Breast epithelium (tissue), 4 donors: ENCODE results near the gene PLCG1. TPM values are rescaled to one million over a fixed set of nuclear protein-coding genes. Genes with fewer than 3 reads are reported as not detected.
"Not testable (repeated sequence)": the region's sequence is repeated elsewhere in the genome, so short reads cannot be mapped to it uniquely, and the experiment has no call there.

Experiments used
- DNase-seq, 2 donors: peaks; one replicate each; pipeline ENCODE4 v3.0.0-alpha.2; 2019; ENCODE audit warnings: low spot score in 2 of 2
- H3K27ac ChIP-seq, 2 donors: fragments of 200-600 bp; sonication (generic) in 1 of 2; one replicate each; pipeline ENCODE4 v1.5.1; 2016 to 2019; ENCODE audit warnings: mild to moderate bottlenecking in 1 of 2
- H3K27me3 ChIP-seq, 2 donors: fragments of 200-600 bp; sonication (generic) in 1 of 2; one replicate each; pipeline versions ENCODE4 v1.5.1 to v1.6.0; 2017 to 2019; ENCODE audit warnings: control low read depth in 1 of 2, mild to moderate bottlenecking in 1 of 2
- H3K36me3 ChIP-seq: fragments of 200-600 bp; one replicate; pipeline ENCODE4 v1.5.1; 2019
- H3K4me1 ChIP-seq, 2 donors: fragments of 200-600 bp; sonication (generic); one replicate each; pipeline ENCODE4 v1.5.1; 2016 to 2019; ENCODE audit warnings: control low read depth in 1 of 2
- H3K4me3 ChIP-seq, 3 donors: fragments of 200-600 bp; sonication (generic); 1 replicate in 2 of 3; 2 replicates in 1 of 3; pipeline ENCODE4 v1.5.1; 2016 to 2019; ENCODE audit warnings: mild to moderate bottlenecking in 3 of 3, moderate library complexity in 2 of 3
- H3K9me3 ChIP-seq, 2 donors: fragments of 200-600 bp; sonication (generic) in 1 of 2; one replicate each; pipeline ENCODE4 v1.5.1; 2016 to 2019; ENCODE audit warnings: control low read depth in 1 of 2
- POLR2A ChIP-seq: fragments of 450-650 bp; IDR thresholded peaks from one replicate; pipeline ENCODE4 v1.6.1; 2016; ENCODE audit warnings: antibody characterized with exemption, mild to moderate bottlenecking, moderate library complexity
- POLR2AphosphoS5 ChIP-seq, 3 donors: sonication (generic); formaldehyde crosslinking; IDR thresholded peaks; one replicate each; pipeline ENCODE4 v1.6.1; 2017; ENCODE audit warnings: antibody characterized with exemption in 3 of 3
- intact Hi-C: fragments of 100-400 bp; cut with DNase I; formaldehyde crosslinking; loops from one replicate; pipeline ENCODE4 v1.15.1; 2023; ENCODE audit warnings: low total_unique reads
- total RNA-seq, 3 donors: library from RNA; depleted of rRNA; stranded (reverse); fragments of >200 nt; gene quantifications; one replicate each; pipeline ENCODE4 v1.1.0, GENCODE V29; 2016
- TF ChIP-seq, protein P1 (sequence below), 3 donors: fragments of 450-650 bp; IDR thresholded peaks; one replicate each; pipeline ENCODE4 v1.5.1; 2016 to 2017; ENCODE audit warnings: antibody characterized with exemption in 3 of 3, mild to moderate bottlenecking in 3 of 3, moderate library complexity in 3 of 3

The PLCG1 gene
- total RNA-seq, 3 donors from 2014 or later = 88.5 to 132 (median 92.3) TPM

DNA sequence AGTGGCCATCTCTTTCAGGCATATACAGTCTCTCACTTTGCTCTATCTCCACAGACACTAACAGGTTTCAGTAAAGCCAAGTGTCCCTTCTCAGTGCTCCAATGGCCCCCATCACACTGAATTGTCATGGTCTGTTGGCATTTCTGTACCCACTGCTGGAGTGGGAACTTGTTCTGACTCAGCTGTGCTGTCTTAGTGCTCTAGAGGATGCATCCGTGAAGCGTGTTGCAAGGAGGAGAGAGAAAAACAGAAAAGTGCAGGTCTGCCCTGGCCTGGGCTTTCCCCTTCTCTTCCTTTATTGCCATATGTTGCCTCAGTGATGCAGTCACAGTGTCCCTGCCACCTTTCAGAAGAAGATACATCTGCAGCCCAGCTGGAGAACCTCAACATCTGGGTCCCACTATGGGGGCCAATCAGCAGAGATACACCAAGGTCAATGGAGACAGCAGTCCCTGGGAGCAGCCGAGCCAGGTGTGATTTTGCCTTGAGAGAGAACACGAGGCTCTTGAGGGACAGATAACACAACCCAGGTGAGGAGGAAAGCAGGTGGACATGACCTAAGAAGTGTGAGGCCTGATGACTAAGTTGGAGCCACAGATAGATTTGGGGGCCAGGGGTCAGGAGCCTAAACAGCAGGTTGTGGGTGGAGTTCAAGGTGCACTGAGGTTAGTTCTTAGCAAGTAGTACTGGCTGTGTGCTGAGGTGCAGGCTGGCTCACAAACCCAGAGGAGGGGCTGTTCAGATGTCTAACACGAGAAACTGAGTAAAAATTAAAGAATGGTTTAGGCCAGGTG is 5.6 kb upstream of the PLCG1 start:
- H3K4me1 ChIP-seq = peaks cover 0 to 3% of the 10 kb centered on the region in 2 donors
- no peaks in the 10 kb centered on the region for H3K27me3 ChIP-seq
- no peaks in the 10 kb centered on the region for H3K36me3 ChIP-seq
- intact Hi-C loops = no loop called here
- H3K27ac ChIP-seq = no peak overlapping the region
- no peak for DNase-seq
- TF ChIP-seq, protein P1, sequence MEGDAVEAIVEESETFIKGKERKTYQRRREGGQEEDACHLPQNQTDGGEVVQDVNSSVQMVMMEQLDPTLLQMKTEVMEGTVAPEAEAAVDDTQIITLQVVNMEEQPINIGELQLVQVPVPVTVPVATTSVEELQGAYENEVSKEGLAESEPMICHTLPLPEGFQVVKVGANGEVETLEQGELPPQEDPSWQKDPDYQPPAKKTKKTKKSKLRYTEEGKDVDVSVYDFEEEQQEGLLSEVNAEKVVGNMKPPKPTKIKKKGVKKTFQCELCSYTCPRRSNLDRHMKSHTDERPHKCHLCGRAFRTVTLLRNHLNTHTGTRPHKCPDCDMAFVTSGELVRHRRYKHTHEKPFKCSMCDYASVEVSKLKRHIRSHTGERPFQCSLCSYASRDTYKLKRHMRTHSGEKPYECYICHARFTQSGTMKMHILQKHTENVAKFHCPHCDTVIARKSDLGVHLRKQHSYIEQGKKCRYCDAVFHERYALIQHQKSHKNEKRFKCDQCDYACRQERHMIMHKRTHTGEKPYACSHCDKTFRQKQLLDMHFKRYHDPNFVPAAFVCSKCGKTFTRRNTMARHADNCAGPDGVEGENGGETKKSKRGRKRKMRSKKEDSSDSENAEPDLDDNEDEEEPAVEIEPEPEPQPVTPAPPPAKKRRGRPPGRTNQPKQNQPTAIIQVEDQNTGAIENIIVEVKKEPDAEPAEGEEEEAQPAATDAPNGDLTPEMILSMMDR (IDR thresholded peaks at IDR 0.05) = no peak
- TF ChIP-seq POLR2A = no peak
- TF ChIP-seq POLR2AphosphoS5 (IDR thresholded peaks at IDR 0.05) = no peak
- H3K9me3 ChIP-seq = no peaks in the 10 kb centered on the region
- H3K4me3 ChIP-seq = no peak overlapping the region

DNA sequence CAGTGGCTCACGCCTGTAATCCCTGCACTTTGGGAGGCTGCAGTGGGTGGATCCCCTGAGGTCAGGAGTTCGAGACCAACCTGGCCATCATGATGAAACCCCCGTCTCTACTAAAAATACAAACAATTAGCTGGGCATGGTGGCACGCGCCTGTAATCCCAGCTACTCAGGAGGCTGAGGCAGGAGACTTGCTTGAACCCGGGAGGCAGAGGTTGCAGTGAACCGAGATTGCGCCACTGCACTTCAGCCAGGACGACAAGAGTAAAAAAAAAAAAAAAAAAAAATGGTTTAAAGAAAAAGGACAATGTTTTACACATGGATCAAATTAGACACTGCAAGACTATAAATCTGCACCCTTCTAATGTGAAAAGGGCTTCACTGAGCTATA is 5.0 kb upstream of the PLCG1 start:
- H3K27me3 ChIP-seq, intact Hi-C loops, H3K4me1 ChIP-seq, DNase-seq, H3K36me3 ChIP-seq, H3K9me3 ChIP-seq, H3K4me3 ChIP-seq, H3K27ac ChIP-seq: not testable (repeated sequence)

DNA sequence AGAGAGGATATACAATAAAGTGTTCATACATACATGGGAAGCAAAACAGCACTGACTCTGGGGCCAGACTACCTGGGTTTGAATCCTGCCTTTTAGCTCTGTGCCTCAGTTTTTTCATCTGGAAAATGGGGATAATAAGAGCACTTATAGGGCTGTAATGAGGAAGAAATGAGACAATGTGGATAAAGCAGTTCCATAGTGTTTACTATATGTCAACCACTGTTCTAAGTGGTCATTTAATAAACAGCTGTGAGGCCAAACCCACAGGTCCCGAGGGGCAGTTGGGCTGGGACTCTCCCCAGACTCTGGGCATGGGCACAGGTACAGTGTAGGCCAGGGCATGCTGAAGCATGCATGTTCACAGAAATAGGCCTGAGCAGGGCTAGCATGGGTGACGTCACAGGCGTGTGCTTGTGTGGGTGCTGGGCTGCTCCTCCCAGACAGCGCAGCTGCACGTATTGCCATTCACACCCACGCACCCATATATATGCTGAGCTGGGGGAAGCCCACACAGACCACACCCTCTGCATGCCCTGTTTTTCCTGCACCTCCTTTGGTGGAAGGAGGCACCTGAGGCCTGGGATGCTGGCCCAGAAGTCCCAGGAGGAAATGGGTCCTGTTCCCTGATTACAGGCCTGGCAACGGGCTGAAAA is 3.5 kb upstream of the PLCG1 start:
- Histone ChIP-seq H3K9me3 (no peaks in the 10 kb centered on the region), H3K36me3 (no peaks in the 10 kb centered on the region), H3K4me3 (no peak overlapping the region), H3K27ac (peak overlapping the region; percentile 8 to 10), H3K27me3 (no peaks in the 10 kb centered on the region), H3K4me1 (peaks cover 0 to 3% of the 10 kb centered on the region in 2 donors)
- peak in 1 of 2 donors; percentile 54 for DNase-seq
- intact Hi-C loops = no loop called here
- no peak for TF ChIP-seq POLR2A

DNA sequence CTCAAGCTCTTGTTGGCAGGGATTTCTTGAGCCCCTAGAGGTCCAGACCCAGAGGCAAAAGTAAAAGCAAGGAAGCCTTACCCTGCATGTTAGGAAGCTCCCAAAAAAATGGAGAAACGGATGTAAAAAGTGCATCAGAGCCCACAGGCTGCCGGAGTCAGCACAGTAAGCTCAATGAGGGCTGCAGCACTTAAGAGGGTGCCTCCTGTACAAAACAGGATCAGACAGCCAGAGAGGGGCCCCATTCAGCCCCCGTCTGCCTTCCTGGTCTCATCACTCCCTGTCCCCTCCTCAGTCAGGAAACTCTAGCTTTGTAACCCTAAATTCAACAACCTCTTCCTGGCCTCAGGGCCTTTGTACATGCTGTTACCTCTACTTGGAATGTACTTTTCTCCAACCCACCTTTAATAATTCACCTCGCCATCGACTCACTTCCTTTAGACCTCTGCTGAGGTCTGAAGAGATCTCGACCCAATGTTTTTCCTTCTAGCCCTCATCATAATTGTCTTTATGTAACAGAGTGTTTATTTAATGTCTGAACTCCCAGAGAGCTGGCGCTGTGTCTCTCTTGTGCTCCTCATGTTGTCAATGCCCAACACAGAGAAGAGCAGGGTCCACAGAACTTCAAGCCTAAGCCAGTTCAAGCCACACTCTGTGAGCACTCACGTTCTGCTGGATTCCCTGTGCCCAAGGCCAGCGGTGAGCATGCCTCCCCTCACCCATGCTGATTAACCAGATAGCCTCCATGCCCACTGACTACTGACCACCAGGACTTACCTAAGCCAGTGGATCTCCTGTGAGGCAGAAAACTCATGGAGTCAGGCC is 2.8 kb upstream of the PLCG1 start:
- TF ChIP-seq, protein P1 (IDR thresholded peaks at IDR 0.05) = no peak
- TF ChIP-seq POLR2A (no peak), POLR2AphosphoS5 (IDR thresholded peaks at IDR 0.05) (no peak)
- Histone ChIP-seq H3K9me3 (no peaks in the 10 kb centered on the region), H3K27ac (peak overlapping the region; percentile 1 to 54), H3K36me3 (no peaks in the 10 kb centered on the region), H3K4me1 (peaks cover 2 to 3% of the 10 kb centered on the region in 2 donors), H3K4me3 (no peak overlapping the region), H3K27me3 (no peaks in the 10 kb centered on the region)
- DNase-seq = no peak
- intact Hi-C loops = no loop called here

DNA sequence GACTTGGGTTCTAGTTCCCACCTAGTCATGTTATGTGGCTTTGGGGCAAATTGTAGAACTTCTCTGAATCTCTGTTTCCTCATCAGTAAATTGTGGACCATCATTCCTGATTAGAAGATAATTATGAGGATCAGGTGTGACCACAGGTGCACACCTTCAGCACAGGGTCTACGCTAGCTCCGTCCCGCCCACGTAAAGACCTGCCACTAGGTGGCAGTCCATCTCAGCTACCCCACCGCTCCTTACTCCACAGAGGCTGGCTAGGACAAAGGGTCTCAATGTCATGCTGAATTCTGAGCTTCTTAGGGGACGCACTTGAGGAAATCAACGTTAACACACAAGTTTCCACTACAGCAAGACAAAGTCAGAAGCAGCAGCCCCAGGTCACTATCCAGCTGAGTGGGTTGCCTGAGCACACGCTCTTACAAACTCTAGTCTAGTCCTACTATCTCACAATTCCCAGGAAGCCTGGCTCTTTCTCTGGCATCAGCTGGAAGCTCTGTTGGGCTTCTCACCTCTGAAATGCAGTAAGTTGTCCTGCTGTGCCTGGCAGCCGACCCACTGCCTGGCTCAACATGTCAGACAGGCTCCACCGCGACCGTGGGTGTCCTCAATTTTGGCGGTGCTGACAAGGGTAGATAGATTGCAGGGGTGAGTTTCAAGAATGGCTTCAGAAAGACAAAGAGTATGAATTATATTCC is 2.0 kb upstream of the PLCG1 start:
- peaks cover 6 to 10% of the 10 kb centered on the region in 2 donors for H3K4me1 ChIP-seq
- no peaks in the 10 kb centered on the region for H3K27me3 ChIP-seq
- no peaks in the 10 kb centered on the region for H3K36me3 ChIP-seq
- no peak for TF ChIP-seq POLR2A
- TF ChIP-seq, protein P1 (IDR thresholded peaks at IDR 0.05) = peak; percentile 37 to 70 (median 58)
- H3K9me3 ChIP-seq = no peaks in the 10 kb centered on the region
- intact Hi-C loops = no loop called here
- no peak overlapping the region for H3K4me3 ChIP-seq
- peak in 1 of 2 donors; percentile 41 for DNase-seq
- peak overlapping the region; percentile 1 to 54 for H3K27ac ChIP-seq
